GM06990 (cell line): ENCODE results near the gene INPP5A.
"Not testable (repeated sequence)": the region's sequence is repeated elsewhere in the genome, so short reads cannot be mapped to it uniquely, and the experiment has no call there.

Experiments used
- DNase-seq: peaks from one replicate; pipeline ENCODE4 v3.0.0-alpha.2; 2011; ENCODE audit not compliant: insufficient read length; ENCODE audit errors: extremely low read depth
- H3K27me3 ChIP-seq: replicated peaks from 2 replicates; pipeline ENCODE4 v1.6.0; 2011; ENCODE audit warnings: low read length; ENCODE audit not compliant: control insufficient read depth, insufficient read depth
- H3K36me3 ChIP-seq: 2 replicates; pipeline ENCODE4 v1.5.1; 2011; ENCODE audit warnings: low read length; ENCODE audit not compliant: control insufficient read depth, insufficient read depth
- H3K4me3 ChIP-seq: replicated peaks from 2 replicates; pipeline ENCODE4 v1.5.1; 2011; ENCODE audit warnings: low read depth, mild to moderate bottlenecking, control low read depth, low read length
- TF ChIP-seq, protein P1 (sequence below): IDR thresholded peaks from 2 replicates; pipeline ENCODE4 v1.5.1; 2011; ENCODE audit warnings: low read length, control low read depth, mild to moderate bottlenecking, inconsistent platforms; ENCODE audit not compliant: insufficient read depth, poor library complexity, severe bottlenecking

INPP5A gene

GRCh38 chr10:132742837-132743194, 205.2 kb downstream of the INPP5A start:
- no peaks in the 10 kb centered on the region for H3K36me3 ChIP-seq
- H3K4me3 ChIP-seq = no peak overlapping the region
- H3K27me3 ChIP-seq = no peaks in the 10 kb centered on the region
- no peak for DNase-seq
- TF ChIP-seq, protein P1, sequence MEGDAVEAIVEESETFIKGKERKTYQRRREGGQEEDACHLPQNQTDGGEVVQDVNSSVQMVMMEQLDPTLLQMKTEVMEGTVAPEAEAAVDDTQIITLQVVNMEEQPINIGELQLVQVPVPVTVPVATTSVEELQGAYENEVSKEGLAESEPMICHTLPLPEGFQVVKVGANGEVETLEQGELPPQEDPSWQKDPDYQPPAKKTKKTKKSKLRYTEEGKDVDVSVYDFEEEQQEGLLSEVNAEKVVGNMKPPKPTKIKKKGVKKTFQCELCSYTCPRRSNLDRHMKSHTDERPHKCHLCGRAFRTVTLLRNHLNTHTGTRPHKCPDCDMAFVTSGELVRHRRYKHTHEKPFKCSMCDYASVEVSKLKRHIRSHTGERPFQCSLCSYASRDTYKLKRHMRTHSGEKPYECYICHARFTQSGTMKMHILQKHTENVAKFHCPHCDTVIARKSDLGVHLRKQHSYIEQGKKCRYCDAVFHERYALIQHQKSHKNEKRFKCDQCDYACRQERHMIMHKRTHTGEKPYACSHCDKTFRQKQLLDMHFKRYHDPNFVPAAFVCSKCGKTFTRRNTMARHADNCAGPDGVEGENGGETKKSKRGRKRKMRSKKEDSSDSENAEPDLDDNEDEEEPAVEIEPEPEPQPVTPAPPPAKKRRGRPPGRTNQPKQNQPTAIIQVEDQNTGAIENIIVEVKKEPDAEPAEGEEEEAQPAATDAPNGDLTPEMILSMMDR = no peak

DNA sequence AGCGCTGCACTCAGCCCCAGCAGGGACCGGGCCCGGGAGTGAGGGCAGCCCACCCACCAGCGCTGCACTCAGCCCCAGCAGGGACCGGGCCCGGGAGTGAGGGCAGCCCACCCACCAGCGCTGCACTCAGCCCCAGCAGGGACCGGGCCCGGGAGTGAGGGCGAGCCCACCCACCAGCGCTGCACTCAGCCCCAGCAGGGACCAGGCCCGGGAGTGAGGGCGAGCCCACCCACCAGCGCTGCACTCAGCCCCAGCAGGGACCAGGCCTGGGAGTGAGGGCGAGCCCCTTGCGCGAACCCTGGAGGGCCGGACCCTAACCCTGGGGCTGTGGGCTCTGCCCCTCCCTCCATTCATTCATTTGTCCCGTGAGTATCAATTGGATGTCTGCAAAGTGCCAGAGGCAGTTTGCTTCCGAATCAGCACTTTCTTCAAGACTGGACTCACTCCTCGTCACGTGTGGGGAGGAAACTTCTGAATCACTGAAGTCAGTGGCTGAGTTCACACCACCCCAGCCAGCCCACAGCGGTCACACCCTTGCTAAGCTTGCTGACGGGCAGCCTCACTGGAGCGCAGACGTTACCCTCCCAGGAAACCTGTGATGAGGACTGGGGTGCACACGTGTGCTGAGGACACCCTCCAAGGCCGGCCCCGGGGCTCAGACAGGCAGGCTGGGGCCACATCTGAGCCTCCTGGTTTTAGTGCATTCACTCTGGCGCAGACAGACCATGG, 205.8 kb downstream of the INPP5A start:
- H3K36me3 ChIP-seq, H3K4me3 ChIP-seq, DNase-seq, H3K27me3 ChIP-seq: not testable (repeated sequence)

DNA sequence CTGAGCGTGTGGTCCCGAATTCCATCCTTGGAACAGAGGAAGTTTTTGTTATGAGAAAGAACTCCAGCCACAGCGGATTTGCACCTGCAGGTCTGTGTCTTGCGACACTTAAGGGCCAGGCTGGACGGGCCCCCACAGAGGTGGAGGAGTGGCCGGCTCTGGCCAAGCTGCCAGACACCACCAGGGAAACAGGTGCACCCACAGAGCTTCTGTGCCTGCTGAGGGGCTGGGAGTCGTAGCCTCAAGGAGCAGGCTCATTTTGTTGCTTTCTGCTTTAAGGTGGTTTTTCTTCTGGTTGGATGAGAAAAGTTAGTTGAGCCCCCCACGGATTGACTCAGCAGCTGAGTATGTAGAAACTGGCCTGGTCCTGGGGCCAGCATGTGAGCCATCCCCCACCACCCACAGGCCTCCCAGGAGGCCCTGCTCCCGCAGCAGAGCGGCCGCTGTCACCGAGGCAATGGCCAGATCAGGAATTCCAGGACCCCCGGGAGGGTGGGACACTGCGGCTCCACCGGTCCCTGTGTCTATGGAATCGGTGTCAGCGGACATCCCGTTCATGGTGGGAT, 206.4 kb downstream of the INPP5A start:
- Histone ChIP-seq H3K4me3 (no peak overlapping the region), H3K36me3 (no peaks in the 10 kb centered on the region), H3K27me3 (no peaks in the 10 kb centered on the region)
- DNase-seq = no peak
- TF ChIP-seq, protein P1 = no peak

DNA sequence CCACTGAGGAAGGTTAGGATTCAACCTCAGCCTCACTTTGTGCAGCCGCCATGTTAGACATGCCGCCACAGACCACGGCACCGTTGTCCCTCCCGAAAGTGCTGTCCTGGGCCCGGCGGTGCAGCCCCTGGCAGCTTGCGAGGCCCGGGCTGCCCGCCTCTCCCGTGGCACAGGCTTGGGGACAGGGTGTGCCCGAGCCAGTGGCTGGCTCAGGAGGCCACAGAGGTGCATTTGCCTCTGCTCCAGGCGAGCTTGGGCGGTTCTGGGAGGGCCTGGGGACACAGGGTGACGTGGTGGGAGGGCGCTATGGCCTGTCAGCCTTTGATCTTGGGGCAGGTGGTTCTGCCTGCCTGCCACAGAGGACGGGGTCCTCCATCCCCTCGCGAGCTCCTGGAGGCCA, 207.3 kb downstream of the INPP5A start:
- no peaks in the 10 kb centered on the region for H3K27me3 ChIP-seq

DNA sequence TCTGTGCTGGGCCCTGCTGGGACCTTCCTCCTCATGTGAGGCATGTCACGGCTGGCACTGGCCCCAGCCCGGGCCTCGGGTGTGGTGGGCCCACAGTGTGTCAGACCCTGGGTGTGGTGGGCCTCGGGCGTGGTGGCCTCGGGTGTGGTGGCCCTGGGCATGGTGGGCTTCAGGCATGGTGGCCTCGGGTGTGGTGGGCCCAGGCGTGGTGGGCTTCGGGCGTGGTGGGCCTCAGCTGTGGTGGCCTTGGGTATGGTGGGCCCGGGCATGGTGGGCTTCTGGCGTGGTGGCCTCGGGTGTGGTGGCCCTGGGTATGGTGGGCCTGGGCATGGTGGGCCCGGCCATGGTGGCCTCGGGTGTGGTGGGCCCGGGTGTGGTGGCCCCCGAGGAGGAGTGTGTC, 207.9 kb downstream of the INPP5A start:
- peaks cover 3% of the 10 kb centered on the region for H3K36me3 ChIP-seq
- TF ChIP-seq, protein P1 = no peak
- no peak overlapping the region for H3K4me3 ChIP-seq
- no peak for DNase-seq
- no peaks in the 10 kb centered on the region for H3K27me3 ChIP-seq

More for the DNA sequence above, 207.3 kb downstream of the INPP5A start:
- no peak for DNase-seq
- H3K36me3 ChIP-seq = peaks cover 2% of the 10 kb centered on the region
- no peak overlapping the region for H3K4me3 ChIP-seq
- TF ChIP-seq, protein P1 = no peak

- Histone ChIP-seq H3K36me3 (peaks cover 3% of the 10 kb centered on the region), H3K4me3 (no peak overlapping the region), H3K27me3 (no peaks in the 10 kb centered on the region)
- TF ChIP-seq, protein P1 = no peak
- DNase-seq = no peak
Observed at GRCh38 chr10:132745971-132746370, 208.4 kb downstream of the INPP5A start.
